Suprapubic skin (tissue), 3 donors: ENCODE data around the gene SMIM13.

ENCODE experiments used
- CTCF ChIP-seq, 2 donors: fragments of 200-600 bp in 1 of 2; fragments of 450-650 bp in 1 of 2; sonication (generic) in 1 of 2; IDR thresholded peaks; one replicate each; pipeline ENCODE4 v1.5.1; 2016 to 2019; ENCODE audit warnings: antibody characterized with exemption in 2 of 2, mild to moderate bottlenecking in 1 of 2, moderate library complexity in 1 of 2
- POLR2AphosphoS5 ChIP-seq, 3 donors: sonication (generic); formaldehyde crosslinking; IDR thresholded peaks; one replicate each; pipeline ENCODE4 v1.6.1; 2017; ENCODE audit warnings: antibody characterized with exemption in 3 of 3

GRCh38 chr6:11108726-11109125 is 15.1 kb downstream of the SMIM13 start:
- TF ChIP-seq POLR2AphosphoS5 (IDR thresholded peaks at IDR 0.05), result no peak
- TF ChIP-seq CTCF (IDR thresholded peaks at IDR 0.05), result no peak
